NCI-H345 treated with DMSO at 0.1 percent for 48 hours (cell line): ENCODE results near the gene ANK3.

Experiments
- DNase-seq: peaks from one replicate; lab custom pipeline; 2025; ENCODE audit not compliant: unreplicated experiment; lab: John Stamatoyannopoulos, UW

ANK3 gene

GRCh38 chr10:60237977-60238758 is 151.5 kb downstream of the ANK3 start:
- DNase-seq = no peak

- no peak for DNase-seq
Observed at GRCh38 chr10:60236869-60237524, 152.7 kb downstream of the ANK3 start.

- no peak for DNase-seq
Observed at GRCh38 chr10:60235001-60235400, 154.7 kb downstream of the ANK3 start.

- no peak for DNase-seq
Observed at GRCh38 chr10:60234551-60234950, 155.1 kb downstream of the ANK3 start.

GRCh38 chr10:60230892-60231291 is 158.8 kb downstream of the ANK3 start:
- no peak for DNase-seq

GRCh38 chr10:60224066-60224705 is 165.5 kb downstream of the ANK3 start:
- DNase-seq = no peak

- DNase-seq = no peak
Observed at GRCh38 chr10:60222047-60222446, 167.6 kb downstream of the ANK3 start.

- no peak for DNase-seq
Observed at GRCh38 chr10:60212195-60212594, 177.5 kb downstream of the ANK3 start.

GRCh38 chr10:60209874-60210570 is 179.7 kb downstream of the ANK3 start:
- DNase-seq = no peak

- peak; percentile 6 for DNase-seq
Observed at GRCh38 chr10:60208676-60209269, 180.9 kb downstream of the ANK3 start.

- DNase-seq = no peak
Observed at GRCh38 chr10:60207894-60208293, 181.8 kb downstream of the ANK3 start.

- DNase-seq = no peak
Observed at GRCh38 chr10:60206735-60207134, 182.9 kb downstream of the ANK3 start.

GRCh38 chr10:60205741-60206140 is 183.9 kb downstream of the ANK3 start:
- DNase-seq = no peak

- DNase-seq = no peak
Observed at GRCh38 chr10:60203993-60204618, 185.6 kb downstream of the ANK3 start.

GRCh38 chr10:60200682-60201053 is 189.0 kb downstream of the ANK3 start:
- no peak for DNase-seq

GRCh38 chr10:60200012-60200681 is 189.5 kb downstream of the ANK3 start:
- no peak for DNase-seq

- DNase-seq = no peak
Observed at GRCh38 chr10:60197206-60197605, 192.5 kb downstream of the ANK3 start.

GRCh38 chr10:60194421-60194820 is 195.3 kb downstream of the ANK3 start:
- no peak for DNase-seq

GRCh38 chr10:60192946-60193345 is 196.7 kb downstream of the ANK3 start:
- no peak for DNase-seq

GRCh38 chr10:60189861-60190475 is 199.7 kb downstream of the ANK3 start:
- DNase-seq = no peak
